GM23338 (cell line): ENCODE measurements around the gene PDGFRA. TPM values are rescaled to one million over a fixed set of nuclear protein-coding genes. Genes with fewer than 3 reads are reported as not detected.

ENCODE experiments used
- ATAC-seq: fragments of 200-7000 bp; cut with Tn5 transposase; 3 replicates; pipeline ENCODE4 v1.9.1; 2020
- DNase-seq: peaks from one replicate; pipeline ENCODE4 v3.0.0-alpha.2; 2015; ENCODE audit warnings: low spot score
- H2AFZ ChIP-seq: fragments of 200-600 bp; sonication (generic); 2 replicates; pipeline ENCODE4 v1.8.0; 2016; ENCODE audit warnings: antibody characterized with exemption, mild to moderate bottlenecking, moderate library complexity
- H3F3A ChIP-seq: fragments of 200-600 bp; sonication (generic); replicated peaks from 2 replicates; pipeline ENCODE4 v1.8.0; 2017; ENCODE audit warnings: antibody characterized with exemption, mixed run types, low read depth
- H3K27ac ChIP-seq: fragments of 200-600 bp; sonication (generic); 2 replicates; pipeline ENCODE4 v1.6.1; 2016; ENCODE audit warnings: low read depth
- H3K27me3 ChIP-seq: fragments of 200-600 bp; sonication (generic); 2 replicates; pipeline ENCODE4 v1.8.0; 2016; ENCODE audit warnings: mild to moderate bottlenecking, mixed run types, moderate library complexity; ENCODE audit not compliant: insufficient read depth
- H3K36me3 ChIP-seq: fragments of 200-600 bp; sonication (generic); 2 replicates; pipeline ENCODE4 v1.8.0; 2016; ENCODE audit warnings: mild to moderate bottlenecking; ENCODE audit not compliant: insufficient read depth
- H3K4me1 ChIP-seq: fragments of 200-600 bp; sonication (generic); 2 replicates; pipeline ENCODE4 v1.8.0; 2016; ENCODE audit warnings: mild to moderate bottlenecking, moderate library complexity; ENCODE audit not compliant: insufficient read depth
- H3K4me2 ChIP-seq: fragments of 200-600 bp; sonication (generic); 2 replicates; pipeline ENCODE4 v1.7.1; 2017; ENCODE audit warnings: mixed run types
- H3K4me3 ChIP-seq: fragments of 200-600 bp; sonication (generic); 2 replicates; pipeline ENCODE4 v1.6.1; 2016; ENCODE audit warnings: mixed run types
- H3K79me2 ChIP-seq: fragments of 200-600 bp; sonication (generic); replicated peaks from 2 replicates; pipeline ENCODE4 v1.8.0; 2017; ENCODE audit warnings: mild to moderate bottlenecking; ENCODE audit not compliant: insufficient read depth
- H3K9me2 ChIP-seq: fragments of 200-600 bp; sonication (generic); 2 replicates; pipeline ENCODE4 v1.8.0; 2017; ENCODE audit not compliant: insufficient read depth
- H4K20me1 ChIP-seq: fragments of 200-600 bp; sonication (generic); replicated peaks from 2 replicates; pipeline ENCODE4 v1.8.0; 2017; ENCODE audit warnings: mild to moderate bottlenecking; ENCODE audit not compliant: insufficient read depth
- H3K27ac Mint-ChIP-seq: 2 replicates; pipeline ENCODE4 v1.8.0; 2020; ENCODE audit warnings: inconsistent platforms, mild to moderate bottlenecking, moderate library complexity, mixed read lengths
- H3K27me3 Mint-ChIP-seq: 3 replicates; pipeline ENCODE4 v1.8.0; 2022; ENCODE audit warnings: low read depth, mild to moderate bottlenecking, moderate library complexity, mixed read lengths, inconsistent platforms; ENCODE audit not compliant: insufficient read depth, poor library complexity
- H3K36me3 Mint-ChIP-seq: 3 replicates; pipeline ENCODE4 v1.8.0; 2021; ENCODE audit warnings: low read depth, mild to moderate bottlenecking, inconsistent platforms, moderate library complexity, mixed read lengths
- H3K4me1 Mint-ChIP-seq: 3 replicates; pipeline ENCODE4 v1.8.0; 2020; ENCODE audit warnings: mild to moderate bottlenecking, inconsistent platforms, mixed read lengths
- H3K4me3 Mint-ChIP-seq: 3 replicates; pipeline ENCODE4 v1.8.0; 2021; ENCODE audit warnings: moderate library complexity, mild to moderate bottlenecking, inconsistent platforms, mixed read lengths
- H3K9me3 Mint-ChIP-seq: 3 replicates; pipeline ENCODE4 v1.8.0; 2020; ENCODE audit warnings: moderate library complexity, mild to moderate bottlenecking, inconsistent platforms, mixed read lengths
- CREB1 ChIP-seq: fragments of 250-450 bp; sonication (Bioruptor Pico); IDR thresholded peaks from 2 replicates; pipeline ENCODE4 v1.5.0; 2020; ENCODE audit warnings: low read depth, mild to moderate bottlenecking, moderate library complexity
- CTCF ChIP-seq, 2 experiments: fragments of 200-600 bp in 1 of 2; sonication (generic) in 1 of 2; conservative IDR thresholded peaks; 2 replicates each; pipeline versions ENCODE4 v1.5.1 to v1.6.1; 2016 to 2017; ENCODE audit warnings: antibody characterized with exemption in 2 of 2, low read depth in 2 of 2, mild to moderate bottlenecking in 2 of 2, moderate library complexity in 1 of 2
- ETS1 ChIP-seq: IDR thresholded peaks from 2 replicates; pipeline ENCODE4 v1.6.1; 2016; ENCODE audit warnings: antibody characterized with exemption
- EZH2 ChIP-seq: fragments of 200-600 bp; sonication (generic); IDR thresholded peaks from one replicate; pipeline ENCODE4 v1.8.0; 2017; ENCODE audit warnings: antibody characterized with exemption, mild to moderate bottlenecking, low read depth; ENCODE audit not compliant: unreplicated experiment
- JUNB ChIP-seq: IDR thresholded peaks from one replicate; pipeline ENCODE4 v1.6.1; 2016; ENCODE audit warnings: antibody characterized with exemption; ENCODE audit not compliant: unreplicated experiment
- NANOG ChIP-seq: IDR thresholded peaks from 2 replicates; pipeline ENCODE4 v1.6.1; 2016; ENCODE audit warnings: antibody characterized with exemption, borderline replicate concordance
- POLR2AphosphoS5 ChIP-seq: IDR thresholded peaks from 2 replicates; pipeline ENCODE4 v1.6.1; 2016; ENCODE audit warnings: antibody characterized with exemption, low read depth
- REST ChIP-seq: IDR thresholded peaks from one replicate; pipeline ENCODE4 v1.6.1; 2018; ENCODE audit warnings: antibody characterized with exemption; ENCODE audit not compliant: unreplicated experiment
- STAT1 ChIP-seq: IDR thresholded peaks from one replicate; pipeline ENCODE4 v1.6.1; 2016; ENCODE audit warnings: antibody characterized with exemption; ENCODE audit not compliant: unreplicated experiment
- ZNF114 ChIP-seq: fragments of 250-450 bp; sonication (Bioruptor Pico); IDR thresholded peaks from 2 replicates; pipeline ENCODE4 v1.5.0; 2020; ENCODE audit warnings: mild to moderate bottlenecking, moderate library complexity
- ZNF331 ChIP-seq: fragments of 250-450 bp; sonication (Bioruptor Pico); IDR thresholded peaks from 2 replicates; pipeline ENCODE4 v1.5.0; 2020; ENCODE audit warnings: low read depth, mild to moderate bottlenecking, moderate library complexity
- ZNF462 ChIP-seq: fragments of 250-450 bp; sonication (Bioruptor Pico); IDR thresholded peaks from 2 replicates; pipeline ENCODE4 v1.5.0; 2020; ENCODE audit warnings: mild to moderate bottlenecking, moderate library complexity
- long read RNA-seq: library from polyadenylated mRNA; unstranded; transcript quantifications from one replicate; pipeline ENCODE4 v2.0.0, GENCODE V29; 2020; ENCODE audit not compliant: unreplicated experiment
- polyA plus RNA-seq: library from polyadenylated mRNA; unstranded; fragments of >200 nt; fragmentation: Nextera tagmentation; extraction: Ambion mirVana; gene quantifications from 2 replicates; pipeline ENCODE4 v1.2.1, GENCODE V29; 2016
- total RNA-seq: library from RNA; depleted of rRNA; stranded (reverse); fragments of >200 nt; shearing (Covaris generic); gene quantifications from 2 replicates; pipeline ENCODE4 v1.2.3, GENCODE V29; 2014; rRNA removed

PDGFRA gene
- total RNA-seq (7.0 and 10.8 TPM in 2 replicates), polyA plus RNA-seq (7.4 and 8.0 TPM in 2 replicates)
- long read RNA-seq, partial matches to known transcripts = 2 of 3 reads
- long read RNA-seq, other reads (novel, unspliced or antisense) = 0 of 3 reads

GRCh38 chr4:54228961-54229501, at the start of gene PDGFRA:
Gene PDGFRA, plus strand, starts transcription at chr4:54229293. Its CDS starts 29,476 bp downstream, at chr4:54258769.
- H3K27me3 ChIP-seq = peaks cover 95% of the 10 kb centered on the region
- H3K27me3 Mint-ChIP-seq = peaks cover 97% of the 10 kb centered on the region
- H3K4me3 Mint-ChIP-seq = peak within 1 kb of the TSS; percentile 76
- H3K4me1 ChIP-seq = peaks cover 56% of the 10 kb centered on the region
- peaks cover 42% of the 10 kb centered on the region for H3K4me1 Mint-ChIP-seq
- peak within 1 kb of the TSS; percentile 99; the same call in 1 of the 2 replicates for H2AFZ ChIP-seq
- no peaks in the 10 kb centered on the region for H3K36me3 ChIP-seq
- peaks cover 22% of the 10 kb centered on the region; the same call in 1 of the 2 replicates for H3F3A ChIP-seq
- H3K4me2 ChIP-seq = peak within 1 kb of the TSS; percentile 100
- peak; percentile 71 for DNase-seq
- H3K79me2 ChIP-seq = no peaks in the 10 kb centered on the region
- H3K27ac Mint-ChIP-seq = no peak within 1 kb of the TSS
- no peaks in the 10 kb centered on the region for H3K9me2 ChIP-seq
- H3K4me3 ChIP-seq = peak within 1 kb of the TSS; percentile 86
- H3K27ac ChIP-seq = no peak within 1 kb of the TSS
- H3K9me3 Mint-ChIP-seq = peaks cover 10% of the 10 kb centered on the region
- H3K36me3 Mint-ChIP-seq = no peaks in the 10 kb centered on the region; the same call in 2 of the 3 replicates
- H4K20me1 ChIP-seq = peaks cover 7% of the 10 kb centered on the region
- no peak for TF ChIP-seq REST
- TF ChIP-seq CREB1 (CRISPR knock-in tag) = no peak
- no peak for TF ChIP-seq JUNB
- TF ChIP-seq ZNF462 (CRISPR knock-in tag) = no peak
- no peak for TF ChIP-seq ZNF114 (CRISPR knock-in tag)
- no peak for TF ChIP-seq EZH2
- TF ChIP-seq NANOG = no peak
- no peak for TF ChIP-seq STAT1
- no peak for TF ChIP-seq ZNF331
- TF ChIP-seq POLR2AphosphoS5 = no peak
- no peak for TF ChIP-seq ETS1
- TF ChIP-seq CTCF (conservative IDR thresholded peaks at IDR 0.05; ENCODE audit: low read depth in 2 of 2) = no peak
- ATAC-seq = no peak
